ENCODE results near the gene CELF4. TPM values are rescaled to one million over a fixed set of nuclear protein-coding genes. Genes with fewer than 3 reads are reported as not detected.

The CELF4 gene
- total and polyA plus RNA-seq, 10 of the 15 experiments (the other 5 are each of a cell fraction or from before 2014, with no cell fraction given): 0.03 to 0.32 TPM; not detected in 8

DNA sequence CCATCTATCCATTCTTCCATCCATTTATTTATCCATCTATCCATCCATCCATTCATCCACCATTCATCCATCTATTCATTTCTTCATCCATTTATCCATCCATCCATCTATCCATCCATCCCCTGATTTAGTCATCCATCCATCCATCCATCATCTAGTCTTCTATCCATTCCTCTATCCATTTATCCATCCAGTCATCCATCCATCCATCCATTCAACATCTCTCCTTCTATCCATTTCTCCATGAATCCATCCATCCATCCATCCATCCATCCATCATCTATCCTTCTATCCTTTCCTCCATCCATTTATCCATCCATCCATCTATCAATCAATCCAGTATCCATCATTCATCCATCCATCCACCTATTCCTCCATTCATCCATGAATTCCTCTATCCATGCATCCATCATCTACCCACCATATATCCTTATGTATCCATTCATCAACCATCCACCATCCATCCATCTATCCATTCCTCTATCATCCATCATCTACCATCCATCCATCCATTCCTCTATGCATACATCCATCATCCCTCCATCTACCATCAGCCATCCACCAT is 185.0 kb downstream of the CELF4 start:
- SMC1A ChIA-PET (ENCODE audit: uncharacterized antibody, unreplicated experiment): no interaction called here
- Histone ChIP-seq H3K9me3 (replicated peaks; ENCODE audit: control insufficient read depth, insufficient read depth, low read length) (no peaks in the 10 kb centered on the region), H3K36me3 (ENCODE audit: control insufficient read depth in 2 of 2, insufficient read depth in 2 of 2, low read length in 1 of 2) (no peaks in the 10 kb centered on the region), H3K4me1 (ENCODE audit: control insufficient read depth, insufficient read depth, low read length) (no peaks in the 10 kb centered on the region), H3K27ac (ENCODE audit: control insufficient read depth, insufficient read depth) (no peak overlapping the region), H3K27me3 (replicated peaks in 1 of 2; ENCODE audit: control insufficient read depth in 2 of 2, insufficient read depth in 2 of 2, low read length in 1 of 2) (no peaks in the 10 kb centered on the region; a peak in 2 of 4 replicates), H4K20me1 (ENCODE audit: control insufficient read depth, insufficient read depth) (no peaks in the 10 kb centered on the region), H3K4me2 (ENCODE audit: control insufficient read depth, insufficient read depth) (no peak overlapping the region), H3K79me2 (ENCODE audit: control insufficient read depth, insufficient read depth, low read length) (no peaks in the 10 kb centered on the region), H3K9ac (ENCODE audit: control insufficient read depth, insufficient read depth, low read length) (no peak overlapping the region), H3K4me3 (no peak overlapping the region), H2AFZ (ENCODE audit: control insufficient read depth, low read depth, low read length) (no peak overlapping the region)
- RAD21 ChIA-PET (ENCODE audit: unreplicated experiment): no interaction called here
- in situ Hi-C loops (cut with MboI) (no loop called here), intact Hi-C loops (cut with micrococcal nuclease; ENCODE audit: unreplicated experiment) (loop anchor here (5.0 kb wide), 1 partner anchor 438 kb away; no protein-coding TSS in a partner anchor)
- FAIRE-seq: no peak
- POLR2A ChIA-PET: no interaction called here
- CTCF ChIA-PET: no interaction called here
- TF ChIP-seq SUPT20H (IDR thresholded peaks at IDR 0.05; ENCODE audit: borderline replicate concordance, control insufficient read depth, low read depth, low read length): no peak
- TF ChIP-seq MTA2 (IDR thresholded peaks at IDR 0.05; ENCODE audit: low read depth): no peak
- TF ChIP-seq HDAC2 (IDR thresholded peaks at IDR 0.05): no peak
- TF ChIP-seq BMI1 (IDR thresholded peaks at IDR 0.05; ENCODE audit: borderline replicate concordance): no peak
- no peak for TF ChIP-seq PML (IDR thresholded peaks at IDR 0.05; ENCODE audit: low read length)
- TF ChIP-seq KAT2A (conservative IDR thresholded peaks at IDR 0.05; ENCODE audit: control insufficient read depth, low read depth, low read length): no peak
- TF ChIP-seq CBX3 (IDR thresholded peaks at IDR 0.05; ENCODE audit: borderline replicate concordance, low read depth): no peak
- TF ChIP-seq, protein P1, sequence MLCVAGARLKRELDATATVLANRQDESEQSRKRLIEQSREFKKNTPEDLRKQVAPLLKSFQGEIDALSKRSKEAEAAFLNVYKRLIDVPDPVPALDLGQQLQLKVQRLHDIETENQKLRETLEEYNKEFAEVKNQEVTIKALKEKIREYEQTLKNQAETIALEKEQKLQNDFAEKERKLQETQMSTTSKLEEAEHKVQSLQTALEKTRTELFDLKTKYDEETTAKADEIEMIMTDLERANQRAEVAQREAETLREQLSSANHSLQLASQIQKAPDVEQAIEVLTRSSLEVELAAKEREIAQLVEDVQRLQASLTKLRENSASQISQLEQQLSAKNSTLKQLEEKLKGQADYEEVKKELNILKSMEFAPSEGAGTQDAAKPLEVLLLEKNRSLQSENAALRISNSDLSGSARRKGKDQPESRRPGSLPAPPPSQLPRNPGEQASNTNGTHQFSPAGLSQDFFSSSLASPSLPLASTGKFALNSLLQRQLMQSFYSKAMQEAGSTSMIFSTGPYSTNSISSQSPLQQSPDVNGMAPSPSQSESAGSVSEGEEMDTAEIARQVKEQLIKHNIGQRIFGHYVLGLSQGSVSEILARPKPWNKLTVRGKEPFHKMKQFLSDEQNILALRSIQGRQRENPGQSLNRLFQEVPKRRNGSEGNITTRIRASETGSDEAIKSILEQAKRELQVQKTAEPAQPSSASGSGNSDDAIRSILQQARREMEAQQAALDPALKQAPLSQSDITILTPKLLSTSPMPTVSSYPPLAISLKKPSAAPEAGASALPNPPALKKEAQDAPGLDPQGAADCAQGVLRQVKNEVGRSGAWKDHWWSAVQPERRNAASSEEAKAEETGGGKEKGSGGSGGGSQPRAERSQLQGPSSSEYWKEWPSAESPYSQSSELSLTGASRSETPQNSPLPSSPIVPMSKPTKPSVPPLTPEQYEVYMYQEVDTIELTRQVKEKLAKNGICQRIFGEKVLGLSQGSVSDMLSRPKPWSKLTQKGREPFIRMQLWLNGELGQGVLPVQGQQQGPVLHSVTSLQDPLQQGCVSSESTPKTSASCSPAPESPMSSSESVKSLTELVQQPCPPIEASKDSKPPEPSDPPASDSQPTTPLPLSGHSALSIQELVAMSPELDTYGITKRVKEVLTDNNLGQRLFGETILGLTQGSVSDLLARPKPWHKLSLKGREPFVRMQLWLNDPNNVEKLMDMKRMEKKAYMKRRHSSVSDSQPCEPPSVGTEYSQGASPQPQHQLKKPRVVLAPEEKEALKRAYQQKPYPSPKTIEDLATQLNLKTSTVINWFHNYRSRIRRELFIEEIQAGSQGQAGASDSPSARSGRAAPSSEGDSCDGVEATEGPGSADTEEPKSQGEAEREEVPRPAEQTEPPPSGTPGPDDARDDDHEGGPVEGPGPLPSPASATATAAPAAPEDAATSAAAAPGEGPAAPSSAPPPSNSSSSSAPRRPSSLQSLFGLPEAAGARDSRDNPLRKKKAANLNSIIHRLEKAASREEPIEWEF (IDR thresholded peaks at IDR 0.05; ENCODE audit: insufficient replicate concordance, low read depth, low read length): no peak
- TF ChIP-seq PAX8 (IDR thresholded peaks at IDR 0.05): no peak
- TF ChIP-seq, protein P2, sequence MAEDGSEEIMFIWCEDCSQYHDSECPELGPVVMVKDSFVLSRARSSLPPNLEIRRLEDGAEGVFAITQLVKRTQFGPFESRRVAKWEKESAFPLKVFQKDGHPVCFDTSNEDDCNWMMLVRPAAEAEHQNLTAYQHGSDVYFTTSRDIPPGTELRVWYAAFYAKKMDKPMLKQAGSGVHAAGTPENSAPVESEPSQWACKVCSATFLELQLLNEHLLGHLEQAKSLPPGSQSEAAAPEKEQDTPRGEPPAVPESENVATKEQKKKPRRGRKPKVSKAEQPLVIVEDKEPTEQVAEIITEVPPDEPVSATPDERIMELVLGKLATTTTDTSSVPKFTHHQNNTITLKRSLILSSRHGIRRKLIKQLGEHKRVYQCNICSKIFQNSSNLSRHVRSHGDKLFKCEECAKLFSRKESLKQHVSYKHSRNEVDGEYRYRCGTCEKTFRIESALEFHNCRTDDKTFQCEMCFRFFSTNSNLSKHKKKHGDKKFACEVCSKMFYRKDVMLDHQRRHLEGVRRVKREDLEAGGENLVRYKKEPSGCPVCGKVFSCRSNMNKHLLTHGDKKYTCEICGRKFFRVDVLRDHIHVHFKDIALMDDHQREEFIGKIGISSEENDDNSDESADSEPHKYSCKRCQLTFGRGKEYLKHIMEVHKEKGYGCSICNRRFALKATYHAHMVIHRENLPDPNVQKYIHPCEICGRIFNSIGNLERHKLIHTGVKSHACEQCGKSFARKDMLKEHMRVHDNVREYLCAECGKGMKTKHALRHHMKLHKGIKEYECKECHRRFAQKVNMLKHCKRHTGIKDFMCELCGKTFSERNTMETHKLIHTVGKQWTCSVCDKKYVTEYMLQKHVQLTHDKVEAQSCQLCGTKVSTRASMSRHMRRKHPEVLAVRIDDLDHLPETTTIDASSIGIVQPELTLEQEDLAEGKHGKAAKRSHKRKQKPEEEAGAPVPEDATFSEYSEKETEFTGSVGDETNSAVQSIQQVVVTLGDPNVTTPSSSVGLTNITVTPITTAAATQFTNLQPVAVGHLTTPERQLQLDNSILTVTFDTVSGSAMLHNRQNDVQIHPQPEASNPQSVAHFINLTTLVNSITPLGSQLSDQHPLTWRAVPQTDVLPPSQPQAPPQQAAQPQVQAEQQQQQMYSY (CRISPR knock-in tag; IDR thresholded peaks at IDR 0.05): no peak
- TF ChIP-seq, protein P3, sequence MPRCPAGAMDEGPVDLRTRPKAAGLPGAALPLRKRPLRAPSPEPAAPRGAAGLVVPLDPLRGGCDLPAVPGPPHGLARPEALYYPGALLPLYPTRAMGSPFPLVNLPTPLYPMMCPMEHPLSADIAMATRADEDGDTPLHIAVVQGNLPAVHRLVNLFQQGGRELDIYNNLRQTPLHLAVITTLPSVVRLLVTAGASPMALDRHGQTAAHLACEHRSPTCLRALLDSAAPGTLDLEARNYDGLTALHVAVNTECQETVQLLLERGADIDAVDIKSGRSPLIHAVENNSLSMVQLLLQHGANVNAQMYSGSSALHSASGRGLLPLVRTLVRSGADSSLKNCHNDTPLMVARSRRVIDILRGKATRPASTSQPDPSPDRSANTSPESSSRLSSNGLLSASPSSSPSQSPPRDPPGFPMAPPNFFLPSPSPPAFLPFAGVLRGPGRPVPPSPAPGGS (IDR thresholded peaks at IDR 0.05; ENCODE audit: borderline replicate concordance, insufficient read depth, low read depth, low read length, poor library complexity, severe bottlenecking): no peak
- no peak for TF ChIP-seq CBFB (IDR thresholded peaks at IDR 0.05; ENCODE audit: low read depth)
- DNase-seq (ENCODE audit: low read depth, low spot score): no peak
- ATAC-seq: no peak
- BruUV-seq (replicated peaks): no TSS peak

Measured in GM12878 (cell line).